Raji (cell line): ENCODE results near the gene USP17L12.
"Not testable (repeated sequence)": the region's sequence is repeated elsewhere in the genome, so short reads cannot be mapped to it uniquely, and the experiment has no call there.

Source experiments
- POLR2A ChIP-seq: IDR thresholded peaks from 2 replicates; pipeline ENCODE4 v1.6.1; 2011; ENCODE audit warnings: low read depth, low read length, control low read depth; ENCODE audit not compliant: insufficient read depth

USP17L12 gene, protein sequence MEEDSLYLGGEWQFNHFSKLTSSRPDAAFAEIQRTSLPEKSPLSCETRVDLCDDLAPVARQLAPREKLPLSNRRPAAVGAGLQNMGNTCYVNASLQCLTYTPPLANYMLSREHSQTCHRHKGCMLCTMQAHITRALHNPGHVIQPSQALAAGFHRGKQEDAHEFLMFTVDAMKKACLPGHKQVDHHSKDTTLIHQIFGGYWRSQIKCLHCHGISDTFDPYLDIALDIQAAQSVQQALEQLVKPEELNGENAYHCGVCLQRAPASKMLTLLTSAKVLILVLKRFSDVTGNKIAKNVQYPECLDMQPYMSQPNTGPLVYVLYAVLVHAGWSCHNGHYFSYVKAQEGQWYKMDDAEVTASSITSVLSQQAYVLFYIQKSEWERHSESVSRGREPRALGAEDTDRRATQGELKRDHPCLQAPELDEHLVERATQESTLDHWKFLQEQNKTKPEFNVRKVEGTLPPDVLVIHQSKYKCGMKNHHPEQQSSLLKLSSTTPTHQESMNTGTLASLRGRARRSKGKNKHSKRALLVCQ

DNA sequence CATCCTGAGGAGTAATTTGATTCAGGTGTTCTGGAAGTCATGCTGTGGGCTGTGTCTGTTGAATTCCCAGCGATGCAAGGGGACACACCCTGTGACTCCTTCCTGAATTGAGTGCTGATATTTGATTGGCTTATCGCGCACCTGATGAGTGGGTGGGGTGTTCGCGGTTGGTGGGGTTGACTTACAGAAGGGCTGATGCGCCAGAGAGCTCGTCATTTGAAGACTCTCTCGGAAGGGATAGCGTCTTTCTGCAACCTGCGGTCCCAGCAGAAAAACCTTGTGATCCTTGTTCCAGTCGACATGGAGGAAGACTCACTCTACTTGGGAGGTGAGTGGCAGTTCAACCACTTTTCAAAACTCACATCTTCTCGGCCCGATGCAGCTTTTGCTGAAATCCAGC is at the start of gene USP17L12:
Gene USP17L12, plus strand, starts transcription at position 301 of the 400 bp plus-strand sequence. Its CDS starts 0 bp downstream, at position 301.
- not testable (repeated sequence) for TF ChIP-seq POLR2A

DNA sequence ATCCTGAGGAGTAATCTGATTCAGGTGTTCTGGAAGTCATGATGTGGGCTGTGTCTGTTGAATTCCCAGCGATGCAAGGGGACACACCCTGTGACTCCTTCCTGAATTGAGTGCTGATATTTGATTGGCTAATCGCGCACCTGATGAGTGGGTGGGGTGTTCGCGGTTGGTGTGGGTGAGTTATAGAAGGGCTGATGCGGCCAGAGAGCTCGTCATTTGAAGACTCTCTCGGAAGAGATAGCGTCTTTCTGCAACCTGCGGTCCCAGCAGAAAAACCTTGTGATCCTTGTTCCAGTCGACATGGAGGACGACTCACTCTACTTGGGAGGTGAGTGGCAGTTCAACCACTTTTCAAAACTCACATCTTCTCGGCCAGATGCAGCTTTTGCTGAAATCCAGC is 9.6 kb upstream of the USP17L12 start, which contains the start of gene USP17L10:
Gene USP17L10, plus strand, starts transcription at position 301 of the 400 bp plus-strand sequence. Its CDS starts 0 bp downstream, at position 301.
- not testable (repeated sequence) for TF ChIP-seq POLR2A

DNA sequence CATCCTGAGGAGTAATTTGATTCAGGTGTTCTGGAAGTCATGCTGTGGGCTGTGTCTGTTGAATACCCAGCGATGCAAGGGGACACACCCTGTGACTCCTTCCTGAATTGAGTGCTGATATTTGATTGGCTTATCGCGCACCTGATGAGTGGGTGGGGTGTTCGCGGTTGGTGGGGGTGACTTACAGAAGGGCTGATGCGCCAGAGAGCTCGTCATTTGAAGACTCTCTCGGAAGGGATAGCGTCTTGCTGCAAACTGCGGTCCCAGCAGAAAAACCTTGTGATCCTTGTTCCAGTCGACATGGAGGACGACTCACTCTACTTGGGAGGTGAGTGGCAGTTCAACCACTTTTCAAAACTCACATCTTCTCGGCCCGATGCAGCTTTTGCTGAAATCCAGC is 4.8 kb upstream of the USP17L12 start, which contains the start of gene USP17L11:
Gene USP17L11, plus strand, starts transcription at position 301 of the 400 bp plus-strand sequence. Its CDS starts 0 bp downstream, at position 301.
- TF ChIP-seq POLR2A, result not testable (repeated sequence)

DNA sequence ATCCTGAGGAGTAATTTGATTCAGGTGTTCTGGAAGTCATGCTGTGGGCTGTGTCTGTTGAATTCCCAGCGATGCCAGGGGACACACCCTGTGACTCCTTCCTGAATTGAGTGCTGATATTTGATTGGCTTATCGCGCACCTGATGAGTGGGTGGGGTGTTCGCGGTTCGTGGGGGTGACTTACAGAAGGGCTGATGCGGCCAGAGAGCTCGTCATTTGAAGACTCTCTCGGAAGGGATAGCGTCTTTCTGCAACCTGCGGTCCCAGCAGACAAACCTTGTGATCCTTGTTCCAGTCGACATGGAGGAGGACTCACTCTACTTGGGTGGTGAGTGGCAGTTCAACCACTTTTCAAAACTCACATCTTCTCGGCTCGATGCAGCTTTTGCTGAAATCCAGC is 4.6 kb downstream of the USP17L12 start, which contains the start of gene USP17L13:
Gene USP17L13, plus strand, starts transcription at position 301 of the 400 bp plus-strand sequence. Its CDS starts 0 bp downstream, at position 301.
- TF ChIP-seq POLR2A, result not testable (repeated sequence)

DNA sequence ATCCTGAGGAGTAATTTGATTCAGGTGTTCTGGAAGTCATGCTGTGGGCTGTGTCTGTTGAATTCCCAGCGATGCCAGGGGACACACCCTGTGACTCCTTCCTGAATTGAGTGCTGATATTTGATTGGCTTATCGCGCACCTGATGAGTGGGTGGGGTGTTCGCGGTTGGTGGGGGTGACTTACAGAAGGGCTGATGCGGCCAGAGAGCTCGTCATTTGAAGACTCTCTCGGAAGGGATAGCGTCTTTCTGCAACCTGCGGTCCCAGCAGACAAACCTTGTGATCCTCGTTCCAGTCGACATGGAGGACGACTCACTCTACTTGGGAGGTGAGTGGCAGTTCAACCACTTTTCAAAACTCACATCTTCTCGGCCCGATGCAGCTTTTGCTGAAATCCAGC is 14.1 kb downstream of the USP17L12 start, which contains the start of gene USP17L15:
Gene USP17L15, plus strand, starts transcription at position 301 of the 400 bp plus-strand sequence. Its CDS starts 0 bp downstream, at position 301.
- TF ChIP-seq POLR2A, result not testable (repeated sequence)

DNA sequence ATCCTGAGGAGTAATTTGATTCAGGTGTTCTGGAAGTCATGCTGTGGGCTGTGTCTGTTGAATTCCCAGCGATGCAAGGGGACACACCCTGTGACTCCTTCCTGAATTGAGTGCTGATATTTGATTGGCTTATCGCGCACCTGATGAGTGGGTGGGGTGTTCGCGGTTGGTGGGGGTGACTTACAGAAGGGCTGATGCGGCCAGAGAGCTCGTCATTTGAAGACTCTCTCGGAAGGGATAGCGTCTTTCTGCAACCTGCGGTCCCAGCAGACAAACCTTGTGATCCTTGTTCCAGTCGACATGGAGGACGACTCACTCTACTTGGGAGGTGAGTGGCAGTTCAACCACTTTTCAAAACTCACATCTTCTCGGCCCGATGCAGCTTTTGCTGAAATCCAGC is 23.6 kb downstream of the USP17L12 start, which contains the start of gene USP17L17:
Gene USP17L17, plus strand, starts transcription at position 301 of the 400 bp plus-strand sequence. Its CDS starts 0 bp downstream, at position 301.
- not testable (repeated sequence) for TF ChIP-seq POLR2A

DNA sequence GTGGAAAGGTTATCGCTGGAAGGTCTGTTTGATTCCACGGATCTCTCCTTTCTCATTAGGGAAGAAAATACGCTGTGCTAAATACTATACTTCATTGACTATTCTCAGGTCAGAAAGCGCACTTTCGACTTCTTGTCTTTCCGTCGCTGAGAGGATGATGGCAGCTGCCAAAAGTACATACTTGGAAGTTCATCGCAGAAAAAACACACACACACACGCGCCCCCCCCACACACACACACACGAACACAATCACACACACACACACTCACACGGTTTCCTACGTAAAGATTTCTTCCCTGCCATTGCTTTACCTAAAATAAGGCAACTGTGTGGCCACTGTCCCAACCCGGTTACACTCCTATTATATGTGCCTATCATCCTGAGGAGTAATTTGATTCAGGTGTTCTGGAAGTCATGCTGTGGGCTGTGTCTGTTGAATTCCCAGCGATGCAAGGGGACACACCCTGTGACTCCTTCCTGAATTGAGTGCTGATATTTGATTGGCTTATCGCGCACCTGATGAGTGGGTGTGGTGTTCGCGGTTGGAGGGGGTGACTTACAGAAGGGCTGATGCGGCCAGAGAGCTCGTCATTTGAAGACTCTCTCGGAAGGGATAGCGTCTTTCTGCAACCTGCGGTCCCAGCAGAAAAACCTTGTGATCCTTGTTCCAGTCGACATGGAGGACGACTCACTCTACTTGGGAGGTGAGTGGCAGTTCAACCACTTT is 28.2 kb downstream of the USP17L12 start, which contains the start of gene USP17L18:
Gene USP17L18, plus strand, starts transcription at position 678 of the 728 bp plus-strand sequence. Its CDS starts 0 bp downstream, at position 678.
- TF ChIP-seq POLR2A, result not testable (repeated sequence)

DNA sequence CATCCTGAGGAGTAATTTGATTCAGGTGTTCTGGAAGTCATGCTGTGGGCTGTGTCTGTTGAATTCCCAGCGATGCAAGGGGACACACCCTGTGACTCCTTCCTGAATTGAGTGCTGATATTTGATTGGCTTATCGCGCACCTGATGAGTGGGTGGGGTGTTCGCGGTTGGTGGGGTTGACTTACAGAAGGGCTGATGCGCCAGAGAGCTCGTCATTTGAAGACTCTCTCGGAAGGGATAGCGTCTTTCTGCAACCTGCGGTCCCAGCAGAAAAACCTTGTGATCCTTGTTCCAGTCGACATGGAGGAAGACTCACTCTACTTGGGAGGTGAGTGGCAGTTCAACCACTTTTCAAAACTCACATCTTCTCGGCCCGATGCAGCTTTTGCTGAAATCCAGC is 33.1 kb downstream of the USP17L12 start, which contains the start of gene USP17L19:
Gene USP17L19, plus strand, starts transcription at position 301 of the 400 bp plus-strand sequence. Its CDS starts 0 bp downstream, at position 301.
- TF ChIP-seq POLR2A, result not testable (repeated sequence)

DNA sequence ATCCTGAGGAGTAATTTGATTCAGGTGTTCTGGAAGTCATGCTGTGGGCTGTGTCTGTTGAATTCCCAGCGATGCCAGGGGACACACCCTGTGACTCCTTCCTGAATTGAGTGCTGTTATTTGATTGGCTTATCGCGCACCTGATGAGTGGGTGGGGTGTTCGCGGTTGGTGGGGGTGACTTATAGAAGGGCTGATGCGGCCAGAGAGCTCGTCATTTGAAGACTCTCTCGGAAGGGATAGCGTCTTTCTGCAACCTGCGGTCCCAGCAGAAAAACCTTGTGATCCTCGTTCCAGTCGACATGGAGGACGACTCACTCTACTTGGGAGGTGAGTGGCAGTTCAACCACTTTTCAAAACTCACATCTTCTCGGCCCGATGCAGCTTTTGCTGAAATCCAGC is 37.9 kb downstream of the USP17L12 start, which contains the start of gene USP17L20:
Gene USP17L20, plus strand, starts transcription at position 301 of the 400 bp plus-strand sequence. Its CDS starts 0 bp downstream, at position 301.
- not testable (repeated sequence) for TF ChIP-seq POLR2A

DNA sequence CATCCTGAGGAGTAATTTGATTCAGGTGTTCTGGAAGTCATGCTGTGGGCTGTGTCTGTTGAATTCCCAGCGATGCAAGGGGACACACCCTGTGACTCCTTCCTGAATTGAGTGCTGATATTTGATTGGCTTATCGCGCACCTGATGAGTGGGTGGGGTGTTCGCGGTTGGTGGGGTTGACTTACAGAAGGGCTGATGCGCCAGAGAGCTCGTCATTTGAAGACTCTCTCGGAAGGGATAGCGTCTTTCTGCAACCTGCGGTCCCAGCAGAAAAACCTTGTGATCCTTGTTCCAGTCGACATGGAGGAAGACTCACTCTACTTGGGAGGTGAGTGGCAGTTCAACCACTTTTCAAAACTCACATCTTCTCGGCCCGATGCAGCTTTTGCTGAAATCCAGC is 42.6 kb downstream of the USP17L12 start, which contains the start of gene USP17L21:
Gene USP17L21, plus strand, starts transcription at position 301 of the 400 bp plus-strand sequence. Its CDS starts 0 bp downstream, at position 301.
- TF ChIP-seq POLR2A, result not testable (repeated sequence)

DNA sequence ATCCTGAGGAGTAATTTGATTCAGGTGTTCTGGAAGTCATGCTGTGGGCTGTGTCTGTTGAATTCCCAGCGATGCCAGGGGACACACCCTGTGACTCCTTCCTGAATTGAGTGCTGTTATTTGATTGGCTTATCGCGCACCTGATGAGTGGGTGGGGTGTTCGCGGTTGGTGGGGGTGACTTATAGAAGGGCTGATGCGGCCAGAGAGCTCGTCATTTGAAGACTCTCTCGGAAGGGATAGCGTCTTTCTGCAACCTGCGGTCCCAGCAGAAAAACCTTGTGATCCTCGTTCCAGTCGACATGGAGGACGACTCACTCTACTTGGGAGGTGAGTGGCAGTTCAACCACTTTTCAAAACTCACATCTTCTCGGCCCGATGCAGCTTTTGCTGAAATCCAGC is 47.4 kb downstream of the USP17L12 start, which contains the start of gene USP17L22:
Gene USP17L22, plus strand, starts transcription at position 301 of the 400 bp plus-strand sequence. Its CDS starts 0 bp downstream, at position 301.
- not testable (repeated sequence) for TF ChIP-seq POLR2A
